ENCODE results near the gene GDPD4.

Gene GDPD4

DNA sequence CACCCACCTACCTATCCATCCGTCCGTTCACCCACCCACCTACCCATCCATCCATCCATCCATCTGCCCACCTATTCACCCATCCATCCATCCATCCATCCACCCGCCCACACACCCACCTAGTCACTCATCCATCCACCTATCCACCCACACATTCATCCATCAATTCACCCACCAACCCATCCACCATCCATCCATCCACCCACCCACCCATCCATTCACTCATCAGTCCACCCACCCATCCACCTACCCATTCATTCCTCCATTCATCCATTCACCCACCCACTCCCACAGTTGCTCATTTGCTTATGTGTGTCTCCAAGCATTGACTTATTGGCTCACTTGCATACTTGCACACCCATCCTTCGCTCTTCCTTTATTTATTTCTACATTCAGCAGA, 123.3 kb downstream of the GDPD4 start:
- TF ChIP-seq, protein P1, sequence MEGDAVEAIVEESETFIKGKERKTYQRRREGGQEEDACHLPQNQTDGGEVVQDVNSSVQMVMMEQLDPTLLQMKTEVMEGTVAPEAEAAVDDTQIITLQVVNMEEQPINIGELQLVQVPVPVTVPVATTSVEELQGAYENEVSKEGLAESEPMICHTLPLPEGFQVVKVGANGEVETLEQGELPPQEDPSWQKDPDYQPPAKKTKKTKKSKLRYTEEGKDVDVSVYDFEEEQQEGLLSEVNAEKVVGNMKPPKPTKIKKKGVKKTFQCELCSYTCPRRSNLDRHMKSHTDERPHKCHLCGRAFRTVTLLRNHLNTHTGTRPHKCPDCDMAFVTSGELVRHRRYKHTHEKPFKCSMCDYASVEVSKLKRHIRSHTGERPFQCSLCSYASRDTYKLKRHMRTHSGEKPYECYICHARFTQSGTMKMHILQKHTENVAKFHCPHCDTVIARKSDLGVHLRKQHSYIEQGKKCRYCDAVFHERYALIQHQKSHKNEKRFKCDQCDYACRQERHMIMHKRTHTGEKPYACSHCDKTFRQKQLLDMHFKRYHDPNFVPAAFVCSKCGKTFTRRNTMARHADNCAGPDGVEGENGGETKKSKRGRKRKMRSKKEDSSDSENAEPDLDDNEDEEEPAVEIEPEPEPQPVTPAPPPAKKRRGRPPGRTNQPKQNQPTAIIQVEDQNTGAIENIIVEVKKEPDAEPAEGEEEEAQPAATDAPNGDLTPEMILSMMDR (conservative IDR thresholded peaks at IDR 0.05; ENCODE audit: low read length) = no peak
- no peak for TF ChIP-seq EZH2phosphoT487 (IDR thresholded peaks at IDR 0.05; ENCODE audit: borderline replicate concordance)
- Histone ChIP-seq H3K79me2 (ENCODE audit: insufficient read depth, low read length) (no peaks in the 10 kb centered on the region), H3K9me2 (replicated peaks; ENCODE audit: low read depth, low read length) (no peaks in the 10 kb centered on the region), H3F3A (ENCODE audit: low read depth) (no peaks in the 10 kb centered on the region), H3K9me3 (ENCODE audit: insufficient read depth, low read depth, low read length) (no peaks in the 10 kb centered on the region), H2AFZ (ENCODE audit: low read length) (no peak overlapping the region), H3K4me3 (ENCODE audit: low read length, poor library complexity, severe bottlenecking) (no peak overlapping the region), H3K9ac (ENCODE audit: low read depth, low read length, poor library complexity, severe bottlenecking) (no peak overlapping the region), H4K20me1 (ENCODE audit: insufficient read depth, low read length, poor library complexity, severe bottlenecking) (no peaks in the 10 kb centered on the region), H3K27me3 (ENCODE audit: insufficient read depth, low read length, poor library complexity, severe bottlenecking) (no peaks in the 10 kb centered on the region), H3K4me1 (ENCODE audit: insufficient read depth, low read length, poor library complexity, severe bottlenecking) (no peaks in the 10 kb centered on the region), H3K36me3 (ENCODE audit: insufficient read depth, low read length) (no peaks in the 10 kb centered on the region), H3K4me2 (ENCODE audit: low read depth, low read length, poor library complexity, severe bottlenecking) (no peak overlapping the region)

DNA sequence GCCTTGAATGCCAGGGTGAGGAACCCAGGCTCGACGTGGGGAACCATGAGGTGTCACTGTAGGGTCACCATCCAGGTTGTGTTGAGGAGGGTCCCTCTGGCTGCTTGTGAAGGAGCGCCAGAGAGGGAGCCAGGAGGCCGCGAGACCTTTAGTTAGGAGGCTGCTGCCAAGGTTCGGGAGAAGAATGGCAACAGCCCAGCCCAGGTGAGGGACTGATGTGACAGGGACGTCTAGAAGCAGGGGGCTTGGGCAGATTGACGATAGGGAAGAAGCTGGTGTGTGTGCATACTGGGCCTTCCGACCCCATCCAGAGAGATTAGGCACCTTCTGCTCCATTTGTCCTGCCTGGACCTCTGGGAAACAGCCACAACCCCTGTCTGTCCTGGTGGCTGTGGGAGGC, 124.5 kb downstream of the GDPD4 start:
- H3K4me2 ChIP-seq (ENCODE audit: low read depth, low read length, poor library complexity, severe bottlenecking) = no peak overlapping the region
- TF ChIP-seq, protein P1 (conservative IDR thresholded peaks at IDR 0.05; ENCODE audit: low read length) = no peak
- TF ChIP-seq EZH2phosphoT487 (IDR thresholded peaks at IDR 0.05; ENCODE audit: borderline replicate concordance) = no peak

DNA sequence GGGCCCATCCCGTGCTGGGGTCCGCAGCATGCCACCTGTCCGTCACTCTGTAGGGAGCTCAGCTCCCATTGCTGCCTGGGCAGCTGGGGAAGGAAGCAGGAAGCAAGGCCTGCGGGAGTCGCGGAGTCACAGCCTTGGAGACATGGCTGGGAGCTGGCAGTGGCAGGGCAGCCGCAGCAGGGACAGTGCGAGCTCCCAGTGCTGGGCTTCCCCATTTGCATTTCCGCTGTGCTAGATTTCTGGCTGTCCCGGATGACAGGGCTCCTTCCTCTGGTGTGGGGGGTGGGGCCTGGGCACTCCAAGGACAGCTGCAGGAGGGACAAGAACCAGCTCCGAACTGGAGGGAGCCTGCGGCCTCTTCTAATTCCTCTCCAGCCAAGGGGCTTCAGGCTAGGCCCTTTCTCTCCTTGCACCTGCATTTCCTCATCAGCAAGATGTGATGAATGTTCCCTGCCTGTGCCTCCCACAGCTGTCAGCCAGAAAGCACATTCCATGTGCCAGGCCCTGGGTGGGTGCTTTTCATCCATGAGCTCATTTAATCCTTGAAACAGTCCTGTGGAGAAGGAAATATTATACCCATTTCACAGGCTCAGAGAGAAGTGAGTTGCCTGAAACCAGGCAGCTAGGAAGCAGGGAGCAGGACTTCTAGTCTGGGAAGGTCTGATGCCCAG, 125.5 kb downstream of the GDPD4 start:
- H2AFZ ChIP-seq (ENCODE audit: low read length) = no peak overlapping the region
- no peaks in the 10 kb centered on the region for H3K4me1 ChIP-seq (ENCODE audit: insufficient read depth, low read length, poor library complexity, severe bottlenecking)
- H3K9me2 ChIP-seq (replicated peaks; ENCODE audit: low read depth, low read length) = no peaks in the 10 kb centered on the region
- H3K27me3 ChIP-seq (ENCODE audit: insufficient read depth, low read length, poor library complexity, severe bottlenecking) = no peaks in the 10 kb centered on the region
- no peak for TF ChIP-seq EZH2phosphoT487 (IDR thresholded peaks at IDR 0.05; ENCODE audit: borderline replicate concordance)
- TF ChIP-seq, protein P1 (conservative IDR thresholded peaks at IDR 0.05; ENCODE audit: low read length) = no peak
- H3K9me3 ChIP-seq (ENCODE audit: insufficient read depth, low read depth, low read length) = no peaks in the 10 kb centered on the region
- no peaks in the 10 kb centered on the region for H3K79me2 ChIP-seq (ENCODE audit: insufficient read depth, low read length)
- no peaks in the 10 kb centered on the region for H3F3A ChIP-seq (ENCODE audit: low read depth)
- no peak overlapping the region for H3K4me3 ChIP-seq (ENCODE audit: low read length, poor library complexity, severe bottlenecking)
- H3K4me2 ChIP-seq (ENCODE audit: low read depth, low read length, poor library complexity, severe bottlenecking) = no peak overlapping the region
- H4K20me1 ChIP-seq (ENCODE audit: insufficient read depth, low read length, poor library complexity, severe bottlenecking) = no peaks in the 10 kb centered on the region
- H3K9ac ChIP-seq (ENCODE audit: low read depth, low read length, poor library complexity, severe bottlenecking) = no peak overlapping the region
- no peaks in the 10 kb centered on the region for H3K36me3 ChIP-seq (ENCODE audit: insufficient read depth, low read length)

More for the DNA sequence above, 124.5 kb downstream of the GDPD4 start:
- Histone ChIP-seq H3K9me3 (ENCODE audit: insufficient read depth, low read depth, low read length) (no peaks in the 10 kb centered on the region), H3K27me3 (ENCODE audit: insufficient read depth, low read length, poor library complexity, severe bottlenecking) (no peaks in the 10 kb centered on the region), H2AFZ (ENCODE audit: low read length) (no peak overlapping the region), H3K9me2 (replicated peaks; ENCODE audit: low read depth, low read length) (no peaks in the 10 kb centered on the region), H3K4me1 (ENCODE audit: insufficient read depth, low read length, poor library complexity, severe bottlenecking) (no peaks in the 10 kb centered on the region), H3K79me2 (ENCODE audit: insufficient read depth, low read length) (no peaks in the 10 kb centered on the region), H3F3A (ENCODE audit: low read depth) (no peaks in the 10 kb centered on the region), H3K36me3 (ENCODE audit: insufficient read depth, low read length) (no peaks in the 10 kb centered on the region), H4K20me1 (ENCODE audit: insufficient read depth, low read length, poor library complexity, severe bottlenecking) (no peaks in the 10 kb centered on the region), H3K9ac (ENCODE audit: low read depth, low read length, poor library complexity, severe bottlenecking) (no peak overlapping the region), H3K4me3 (ENCODE audit: low read length, poor library complexity, severe bottlenecking) (no peak overlapping the region)
